C4-2B (cell line): Measurements from ENCODE around the gene CIT.
"Not testable (repeated sequence)": the region's sequence is repeated elsewhere in the genome, so short reads cannot be mapped to it uniquely, and the experiment has no call there.

ENCODE experiments used
- H3K27ac ChIP-seq: fragments of 450-650 bp; 2 replicates; pipeline ENCODE4 v1.5.1; 2017
- CTCF ChIP-seq: fragments of 450-650 bp; conservative IDR thresholded peaks from 2 replicates; pipeline ENCODE4 v1.5.1; 2017; ENCODE audit warnings: mild to moderate bottlenecking
- ZFX ChIP-seq: fragments of 450-650 bp; IDR thresholded peaks from 2 replicates; pipeline ENCODE4 v1.6.1; 2017

The CIT gene

GRCh38 chr12:119665164-119665929 is 211.8 kb downstream of the CIT start:
- TF ChIP-seq CTCF (no peak), ZFX (no peak)
- no peak overlapping the region for H3K27ac ChIP-seq

DNA sequence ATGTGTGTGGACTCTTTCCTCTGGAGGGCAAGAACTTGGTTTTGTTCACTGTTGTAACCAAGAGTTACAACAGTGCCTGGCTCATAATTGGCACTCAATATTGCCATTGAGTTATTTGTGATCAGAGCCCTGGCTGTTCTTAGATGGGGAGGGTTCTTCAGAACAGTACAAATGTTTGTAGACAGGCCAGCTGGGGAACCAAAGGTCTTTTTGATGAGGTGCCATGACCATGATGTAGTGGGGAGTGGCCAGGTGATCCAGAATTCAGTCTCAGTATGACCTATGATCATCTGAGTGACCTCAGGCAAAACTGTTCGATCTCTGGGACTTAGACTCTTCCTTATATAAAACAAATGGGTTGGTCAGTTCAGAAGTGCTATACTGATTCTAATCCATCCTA is 212.5 kb downstream of the CIT start:
- H3K27ac ChIP-seq = no peak overlapping the region
- no peak for TF ChIP-seq CTCF
- no peak for TF ChIP-seq ZFX

- H3K27ac ChIP-seq = no peak overlapping the region
- TF ChIP-seq CTCF (no peak), ZFX (no peak)
Measured at GRCh38 chr12:119661882-119662281, 215.2 kb downstream of the CIT start.

GRCh38 chr12:119660076-119660475 is 217.0 kb downstream of the CIT start:
- TF ChIP-seq ZFX = no peak
- no peak for TF ChIP-seq CTCF
- H3K27ac ChIP-seq = no peak overlapping the region

- H3K27ac ChIP-seq = no peak overlapping the region
- peak; percentile 88 for TF ChIP-seq CTCF
- TF ChIP-seq ZFX = no peak
Measured at GRCh38 chr12:119659289-119659897, 217.7 kb downstream of the CIT start.

- H3K27ac ChIP-seq = not testable (repeated sequence)
Measured at GRCh38 chr12:119658166-119658565, 219.0 kb downstream of the CIT start.

GRCh38 chr12:119657001-119657400 is 220.1 kb downstream of the CIT start:
- H3K27ac ChIP-seq = not testable (repeated sequence)

- no peak overlapping the region for H3K27ac ChIP-seq
- TF ChIP-seq ZFX = no peak
- no peak for TF ChIP-seq CTCF
Measured at GRCh38 chr12:119652665-119653064, 224.5 kb downstream of the CIT start.
